HG03575 (cell line): ENCODE measurements around the gene DPY19L2.
"Not testable (repeated sequence)": the region's sequence is repeated elsewhere in the genome, so short reads cannot be mapped to it uniquely, and the experiment has no call there.

Experiments used
- ATAC-seq: cut with Tn5 transposase; IDR thresholded peaks from one replicate; pipeline ENCODE4 v1.9.1; 2021; ENCODE audit not compliant: unreplicated experiment, insufficient number of reproducible peaks, low FRiP score; ENCODE audit errors: extremely low read depth

The DPY19L2 gene

GRCh38 chr12:63668028-63668799, at the start of gene DPY19L2:
Gene DPY19L2 (minus strand): TSS chr12:63668493. CDS start chr12:63668393, 100 bp downstream.
- ATAC-seq, result no peak

GRCh38 chr12:63716891-63717290, 48.6 kb upstream of the DPY19L2 start:
- ATAC-seq, result peak; percentile 45

DNA sequence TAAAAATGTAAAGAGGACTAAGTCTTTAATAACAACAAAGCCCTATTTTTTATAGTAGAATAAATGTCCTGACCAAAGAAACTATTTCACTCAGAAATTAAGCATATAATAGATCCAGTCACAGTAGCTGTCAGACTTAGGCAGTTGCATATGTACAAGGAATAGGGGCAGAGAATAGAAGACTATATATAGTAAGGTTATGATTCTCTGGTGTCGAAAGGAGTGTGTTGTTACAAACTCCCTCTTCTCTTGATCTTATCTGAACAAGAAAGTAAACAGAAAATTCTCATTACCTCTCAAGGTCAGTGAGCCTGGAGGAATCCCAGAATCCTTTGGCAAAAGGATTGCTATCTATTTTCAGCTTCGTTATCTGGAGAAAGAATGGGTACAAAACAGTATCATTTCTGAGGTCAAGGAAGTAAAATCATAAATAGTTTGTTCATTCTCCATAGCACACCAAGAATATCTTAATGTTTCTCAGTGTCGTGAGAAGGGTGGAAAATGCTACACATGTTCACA, 46.9 kb upstream of the DPY19L2 start:
- not testable (repeated sequence) for ATAC-seq

DNA sequence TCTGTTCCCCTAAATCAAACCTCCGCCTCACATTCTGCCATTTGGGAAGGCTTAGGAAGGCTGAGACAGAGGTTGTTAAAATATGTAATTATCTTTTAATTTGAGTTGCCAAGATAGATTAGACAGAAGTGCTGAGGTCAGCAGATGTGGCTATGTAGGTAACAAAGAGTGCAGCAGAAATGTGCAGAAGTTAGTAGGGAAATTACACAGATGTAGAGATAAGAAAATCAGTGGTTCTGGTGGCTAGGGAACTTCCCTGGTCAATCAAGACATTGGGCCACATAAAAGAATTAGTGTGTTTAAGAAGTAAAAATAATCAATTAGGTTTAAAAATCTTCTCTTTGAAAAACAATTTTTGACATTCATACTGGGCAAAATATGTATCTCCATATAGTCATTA, 46.1 kb upstream of the DPY19L2 start:
- ATAC-seq, result not testable (repeated sequence)

- ATAC-seq, result not testable (repeated sequence)
Observed at GRCh38 chr12:63713681-63714075, 45.4 kb upstream of the DPY19L2 start.

GRCh38 chr12:63712979-63713680, 44.8 kb upstream of the DPY19L2 start:
- ATAC-seq, result not testable (repeated sequence)

DNA sequence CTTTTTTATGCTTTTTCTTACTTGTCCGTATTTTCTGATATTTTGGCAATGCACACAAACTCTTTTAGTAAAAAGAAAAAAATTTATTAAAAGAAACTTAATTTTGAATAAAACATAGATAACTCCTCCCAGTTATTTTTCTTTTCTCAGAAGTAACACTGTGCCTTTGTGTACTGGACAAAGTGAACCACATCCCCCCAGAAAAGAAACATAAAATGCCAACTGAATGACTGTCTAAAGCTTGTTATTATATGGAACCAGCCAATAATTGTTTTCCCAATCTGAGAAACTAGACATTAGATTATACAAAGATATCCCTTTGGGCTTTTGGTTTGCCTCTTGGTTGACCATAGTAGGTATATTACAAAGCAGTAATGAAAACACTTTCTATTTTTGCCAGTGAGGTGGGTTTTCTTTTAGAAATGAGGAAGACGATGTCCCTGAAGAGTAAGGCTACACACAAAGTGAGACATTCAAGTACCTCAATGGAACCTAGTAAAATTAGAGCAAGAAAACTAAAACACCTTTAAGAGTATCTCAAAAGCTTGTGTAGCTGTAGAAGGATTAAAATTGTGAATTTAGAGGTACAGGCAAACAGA, 44.2 kb upstream of the DPY19L2 start:
- not testable (repeated sequence) for ATAC-seq

DNA sequence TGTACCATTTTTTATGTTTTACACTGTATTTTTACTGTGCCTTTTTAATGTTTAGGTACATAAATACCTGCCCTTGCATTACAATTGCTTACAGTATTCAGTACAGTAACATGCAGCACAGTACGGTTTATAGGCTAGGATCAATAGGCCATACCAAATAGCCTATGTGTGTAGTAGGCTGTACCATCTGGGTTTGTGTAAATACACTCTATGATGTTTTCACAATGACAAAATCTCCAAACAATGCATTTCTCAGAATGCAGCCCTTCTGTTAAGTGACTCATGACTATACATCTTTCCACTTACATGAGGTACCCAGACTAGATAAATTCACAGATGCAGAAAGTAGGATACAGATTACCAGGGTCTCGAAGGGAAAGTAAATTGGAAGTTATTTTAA, 43.0 kb upstream of the DPY19L2 start:
- ATAC-seq, result not testable (repeated sequence)

GRCh38 chr12:63706336-63706735, 38.0 kb upstream of the DPY19L2 start:
- no peak for ATAC-seq

DNA sequence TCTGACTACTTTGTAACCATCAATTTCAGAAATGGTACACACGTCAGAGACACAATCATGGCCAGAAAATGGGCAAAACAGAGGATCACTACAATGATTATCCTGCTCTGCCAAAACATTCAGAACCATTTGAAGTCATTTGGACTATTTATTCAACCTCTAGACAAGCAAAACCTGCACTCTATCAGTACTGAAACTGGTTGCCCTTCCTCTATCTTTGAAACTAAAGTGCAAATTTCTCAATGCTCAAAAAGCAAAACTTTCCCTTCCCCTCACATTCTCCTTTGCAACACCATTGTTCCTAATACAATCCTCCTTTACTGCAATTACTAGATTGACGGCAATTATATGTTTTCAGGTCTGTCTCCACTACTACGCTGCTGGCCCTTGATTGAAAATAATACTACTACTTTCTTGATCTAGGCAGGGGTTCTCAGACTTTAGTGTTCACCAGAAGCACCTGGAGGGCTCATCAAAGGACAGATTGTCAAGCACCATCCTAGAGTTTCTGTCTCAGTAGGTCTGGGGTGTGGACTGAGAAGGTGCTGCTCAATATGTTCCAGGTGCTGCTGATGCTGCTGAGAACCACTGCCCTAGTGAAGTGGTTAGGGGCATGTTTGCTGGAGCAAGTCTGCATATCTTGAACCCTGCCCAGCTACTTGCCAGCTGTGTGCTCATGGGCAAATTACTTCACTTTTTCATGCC, 31.5 kb upstream of the DPY19L2 start:
- not testable (repeated sequence) for ATAC-seq

- not testable (repeated sequence) for ATAC-seq
Observed at GRCh38 chr12:63699011-63699410, 30.7 kb upstream of the DPY19L2 start.

- not testable (repeated sequence) for ATAC-seq
Observed at GRCh38 chr12:63690837-63691236, 22.5 kb upstream of the DPY19L2 start.

DNA sequence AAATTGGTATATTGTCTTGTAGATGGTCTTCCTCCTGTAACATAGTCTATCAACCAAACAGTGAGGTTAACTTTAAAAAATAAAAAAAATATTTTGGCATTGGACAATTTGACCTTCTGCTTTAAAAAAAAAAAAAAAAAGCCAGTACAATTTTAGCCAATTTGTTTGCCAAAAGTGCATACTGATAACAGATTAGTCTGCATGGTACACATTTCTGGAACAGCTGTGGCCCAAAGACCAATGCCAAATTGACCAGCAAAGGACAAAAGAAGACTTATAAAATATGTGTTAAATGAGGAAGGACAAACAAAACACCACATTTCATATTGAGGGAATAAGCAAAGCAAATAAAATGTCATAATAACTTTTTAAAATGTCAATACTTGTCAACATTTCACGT, 20.8 kb upstream of the DPY19L2 start:
- not testable (repeated sequence) for ATAC-seq

DNA sequence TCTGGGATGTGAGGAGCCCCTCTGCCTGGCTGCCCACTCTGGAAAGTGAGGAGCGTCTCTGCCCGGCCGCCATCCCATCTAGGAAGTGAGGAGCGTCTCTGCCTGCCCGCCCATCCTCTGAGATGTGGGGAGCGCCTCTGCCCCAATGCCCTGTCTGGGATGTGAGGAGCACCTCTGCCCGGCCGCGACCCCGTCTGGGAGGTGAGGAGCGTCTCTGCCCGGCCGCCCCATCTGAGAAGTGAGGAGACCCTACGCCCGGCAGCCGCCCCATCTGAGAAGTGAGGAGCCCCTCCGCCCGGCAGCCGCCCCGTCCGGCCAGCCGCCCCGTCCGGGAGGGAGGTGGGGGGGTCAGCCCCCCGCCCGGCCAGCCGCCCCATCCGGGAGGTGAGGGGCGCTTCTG, 18.3 kb upstream of the DPY19L2 start:
- not testable (repeated sequence) for ATAC-seq

DNA sequence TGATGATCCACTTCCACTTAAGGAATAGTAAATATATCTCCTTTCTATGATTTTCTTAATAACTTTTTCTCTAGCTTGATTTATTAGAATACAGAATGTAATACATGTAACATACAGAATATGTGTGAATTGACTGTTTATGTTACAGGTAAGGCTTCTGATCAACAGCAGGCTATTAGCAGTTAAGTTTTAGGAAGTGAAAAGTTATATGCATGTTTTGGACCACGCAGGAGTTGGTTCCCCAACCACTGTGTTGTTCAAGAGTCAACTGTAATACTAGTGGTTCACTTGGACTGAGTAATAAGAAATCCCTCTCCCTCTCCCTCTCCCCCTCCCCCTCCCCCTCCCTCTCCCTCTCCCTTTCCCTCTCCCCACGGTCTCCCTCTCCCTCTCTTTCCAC, 17.5 kb upstream of the DPY19L2 start:
- not testable (repeated sequence) for ATAC-seq

DNA sequence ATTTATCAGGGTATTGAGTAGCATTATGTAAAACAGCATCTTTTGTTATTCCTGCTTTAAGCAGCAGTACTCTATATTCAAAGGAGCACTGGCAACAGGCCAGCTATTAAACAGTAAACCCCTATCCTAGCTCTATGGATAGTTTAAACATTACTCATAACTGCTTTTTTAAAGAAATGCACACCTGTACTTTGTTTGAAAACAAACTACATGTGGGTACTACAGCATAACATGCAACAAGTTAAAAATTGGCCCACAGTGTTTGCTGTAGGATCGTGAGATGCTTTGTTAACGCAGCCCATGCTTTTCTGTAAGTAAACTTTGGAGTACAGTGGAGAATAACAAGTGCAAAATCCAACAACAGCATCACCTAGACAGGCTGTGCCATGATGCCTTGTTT, 14.3 kb upstream of the DPY19L2 start:
- ATAC-seq, result not testable (repeated sequence)

DNA sequence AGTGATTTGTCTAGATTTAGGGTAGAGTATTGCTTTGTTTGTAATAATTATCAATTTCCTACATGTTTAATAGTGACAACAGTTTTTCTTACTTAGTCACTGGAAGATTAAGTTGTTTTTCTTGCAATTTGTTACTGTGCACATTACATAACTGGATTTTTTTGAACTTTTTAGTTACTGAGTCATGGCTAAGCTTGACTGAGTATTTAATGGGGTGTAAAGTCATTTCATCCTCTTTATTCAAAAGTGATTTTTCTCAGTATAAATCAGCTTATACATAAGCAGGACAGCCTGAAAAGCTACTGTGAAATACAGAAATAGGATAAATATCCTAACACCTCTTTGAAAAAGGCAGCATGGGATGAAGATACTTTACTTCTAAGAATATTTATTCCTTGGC, 12.5 kb upstream of the DPY19L2 start:
- not testable (repeated sequence) for ATAC-seq

DNA sequence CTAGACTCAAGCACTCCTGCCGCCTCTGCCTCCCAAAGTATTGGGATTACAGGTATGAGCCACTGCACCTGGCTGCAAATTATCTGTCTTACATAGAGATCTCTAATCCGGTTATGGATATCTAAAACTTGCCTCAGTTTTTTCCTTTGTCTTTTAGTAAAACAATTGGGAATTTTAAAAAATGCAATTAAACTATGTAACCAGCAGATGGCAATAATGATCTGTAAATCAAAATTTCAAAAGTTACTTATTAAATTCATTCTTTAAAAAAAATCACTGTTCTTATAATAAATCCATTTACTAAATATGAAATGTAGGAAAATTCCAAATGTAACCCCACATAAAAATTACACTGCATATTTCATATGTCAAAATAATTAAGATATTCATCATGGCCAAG, 4.3 kb upstream of the DPY19L2 start:
- not testable (repeated sequence) for ATAC-seq

DNA sequence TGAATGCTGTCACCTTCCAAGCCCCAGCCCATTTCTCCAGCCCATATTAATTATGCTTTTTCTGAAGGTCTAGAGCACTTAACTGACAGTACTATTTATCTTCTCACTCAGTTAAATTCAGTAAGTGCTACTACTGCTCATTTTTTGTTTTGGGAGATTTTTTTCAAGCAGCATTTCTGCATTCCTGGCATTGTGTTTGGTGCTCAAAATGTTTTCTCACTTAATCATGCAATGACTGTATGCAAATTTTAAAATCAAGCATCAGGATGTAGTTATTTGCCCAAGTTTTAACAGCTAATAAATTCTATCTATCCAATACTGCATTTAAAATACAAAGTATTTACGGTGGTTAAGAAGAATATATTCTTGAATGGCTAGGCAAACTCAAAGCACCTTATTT, 1.6 kb upstream of the DPY19L2 start:
- not testable (repeated sequence) for ATAC-seq
